A549 (cell line): Measurements from ENCODE around the gene PKP1. TPM values are rescaled to one million over a fixed set of nuclear protein-coding genes. Genes with fewer than 3 reads are reported as not detected.

Experiments
- ATAC-seq, 2 experiments: fragments of 200-7000 bp in 1 of 2; fragments of >200 bp in 1 of 2; cut with Nextera tagmentation in 1 of 2; cut with Tn5 transposase in 1 of 2; 3 replicates each; pipeline versions ENCODE4 v1.8.0 to v1.9.1; 2018 to 2020; ENCODE audit warnings: mild to moderate bottlenecking in 1 of 2, moderate library complexity in 1 of 2
- CTCF ChIA-PET: fragments of 300-600 bp; sonication (Branson Sonifier 250); formaldehyde crosslinking; extraction: SDS; loops from one replicate; lab custom pipeline; 2021; ENCODE audit warnings: antibody characterized with exemption, inconsistent platforms; lab: Yijun Ruan, JAX
- POLR2A ChIA-PET: fragments of 350-600 bp; formaldehyde crosslinking; extraction: SDS; loops from one replicate; lab custom pipeline; 2021; ENCODE audit warnings: antibody characterized with exemption, inconsistent platforms; lab: Yijun Ruan, JAX
- DNase-seq, 2 experiments: peaks; one replicate each; pipeline versions ENCODE4 v3.0.0 to v3.0.0-alpha.2; 2011 to 2016; ENCODE audit warnings: low read depth in 1 of 2, low spot score in 1 of 2
- FAIRE-seq: peaks from 2 replicates; lab custom pipeline; 2011; peaks lifted over from hg19 to GRCh38; lab: Jason Lieb, UNC
- H3K27ac ChIP-seq, 2 experiments: fragments of >200 bp; sonication (Bioruptor Twin); formaldehyde crosslinking; 3 replicates each; pipeline ENCODE4 v1.5.1; 2016 to 2017
- H3K4me1 ChIP-seq: fragments of >200 bp; sonication (Bioruptor Twin); formaldehyde crosslinking; 3 replicates; pipeline ENCODE4 v1.6.1; 2016
- H3K4me2 ChIP-seq: fragments of >200 bp; sonication (Bioruptor Twin); formaldehyde crosslinking; 3 replicates; pipeline ENCODE4 v1.6.1; 2016
- H3K4me3 ChIP-seq: fragments of >200 bp; sonication (Bioruptor Twin); formaldehyde crosslinking; 3 replicates; pipeline ENCODE4 v1.5.1; 2016
- H3K9me3 ChIP-seq: fragments of >200 bp; sonication (Bioruptor Twin); formaldehyde crosslinking; 3 replicates; pipeline ENCODE4 v1.6.1; 2016
- BCL3 ChIP-seq: fragments of >200 bp; sonication (Bioruptor Twin); formaldehyde crosslinking; IDR thresholded peaks from 3 replicates; pipeline ENCODE4 v1.6.1; 2016
- CHD2 ChIP-seq: fragments of 150-350 bp; IDR thresholded peaks from 2 replicates; pipeline ENCODE4 v1.6.1; 2014; ENCODE audit warnings: low read length; ENCODE audit not compliant: partially characterized antibody
- CHD4 ChIP-seq: fragments of 200-600 bp; sonication (generic); IDR thresholded peaks from 2 replicates; pipeline ENCODE4 v1.6.1; 2016; ENCODE audit warnings: antibody characterized with exemption, mild to moderate bottlenecking, borderline replicate concordance
- EHF ChIP-seq: fragments of 250-450 bp; sonication (Bioruptor Pico); IDR thresholded peaks from 2 replicates; pipeline ENCODE4 v1.5.0; 2020; ENCODE audit warnings: mild to moderate bottlenecking
- EHMT2 ChIP-seq: fragments of 200-600 bp; sonication (generic); IDR thresholded peaks from 2 replicates; pipeline ENCODE4 v1.6.1; 2016; ENCODE audit warnings: antibody characterized with exemption, low read depth, mild to moderate bottlenecking, moderate library complexity
- ESRRA ChIP-seq: fragments of 150-350 bp; IDR thresholded peaks from 2 replicates; pipeline ENCODE4 v1.6.1; 2014; ENCODE audit warnings: mild to moderate bottlenecking, low read length, borderline replicate concordance
- FOSB ChIP-seq: fragments of 250-450 bp; sonication (Bioruptor Pico); IDR thresholded peaks from 2 replicates; pipeline ENCODE4 v1.5.0; 2020; ENCODE audit warnings: mild to moderate bottlenecking, moderate library complexity
- FOSL2 ChIP-seq, 2 experiments: fragments of 450-650 bp in 1 of 2; fragments of >200 bp in 1 of 2; sonication (Bioruptor Twin) in 1 of 2; formaldehyde crosslinking; IDR thresholded peaks; 2 replicates each; pipeline versions ENCODE4 v1.5.0 to v1.6.1; 2016 to 2020; ENCODE audit warnings: mild to moderate bottlenecking in 1 of 2, moderate library complexity in 1 of 2
- FOXS1 ChIP-seq: fragments of 250-450 bp; sonication (Bioruptor Pico); IDR thresholded peaks from 2 replicates; pipeline ENCODE4 v1.5.0; 2020; ENCODE audit warnings: mild to moderate bottlenecking, moderate library complexity
- HDAC2 ChIP-seq: fragments of 200-600 bp; sonication (generic); IDR thresholded peaks from 2 replicates; pipeline ENCODE4 v1.6.1; 2016
- HES2 ChIP-seq: fragments of >200 bp; sonication (Bioruptor Twin); formaldehyde crosslinking; IDR thresholded peaks from 2 replicates; pipeline ENCODE4 v1.6.1; 2016
- HOXB13 ChIP-seq: fragments of 250-450 bp; sonication (Bioruptor Pico); IDR thresholded peaks from 2 replicates; pipeline ENCODE4 v1.5.0; 2020; ENCODE audit warnings: low read depth, mild to moderate bottlenecking, moderate library complexity
- JUN ChIP-seq, 2 experiments: fragments of >200 bp; sonication (Bioruptor Twin); formaldehyde crosslinking; IDR thresholded peaks; 2 replicates in 1 of 2; 3 replicates in 1 of 2; pipeline ENCODE4 v1.6.1; 2016 to 2017
- JUNB ChIP-seq: fragments of >200 bp; sonication (Bioruptor Twin); formaldehyde crosslinking; IDR thresholded peaks from 2 replicates; pipeline ENCODE4 v1.6.1; 2016
- MAFK ChIP-seq: fragments of 450-650 bp; IDR thresholded peaks from 2 replicates; pipeline ENCODE4 v1.6.1; 2014; ENCODE audit not compliant: partially characterized antibody
- NFE2L2 ChIP-seq: fragments of 150-350 bp; conservative IDR thresholded peaks from 2 replicates; pipeline ENCODE4 v1.6.1; 2014; ENCODE audit warnings: low read length
- RAD21 ChIP-seq, 2 experiments: fragments of >200 bp in 1 of 2; sonication (Bioruptor Twin) in 1 of 2; formaldehyde crosslinking in 1 of 2; IDR thresholded peaks in 1 of 2; conservative IDR thresholded peaks in 1 of 2; 2 replicates in 1 of 2; 3 replicates in 1 of 2; pipeline ENCODE4 v1.6.1; 2012 to 2018; ENCODE audit warnings: inconsistent platforms in 1 of 2
- ZSCAN20 ChIP-seq: fragments of 250-450 bp; sonication (Bioruptor Pico); IDR thresholded peaks from 2 replicates; pipeline ENCODE4 v1.8.0; 2022; ENCODE audit warnings: mild to moderate bottlenecking, moderate library complexity
- WGBS: methylation state at CpG from one replicate; pipeline ENCODE4 v1.1.6; 2017; ENCODE audit errors: missing lambda C conversion rate; 5-methylcytosine and 5-hydroxymethylcytosine counted together
- polyA plus RNA-seq, 4 experiments: library from polyadenylated mRNA; depleted of rRNA in 3 of 4; stranded (reverse); fragments of >200 nt; fragmentation: RNase III in 1 of 4; extraction: RNeasy Plus Mini Kit Qiagen cat#74134 plus additional on column Dnase treatment in 1 of 4; gene quantifications; 2 replicates in 3 of 4; 3 replicates in 1 of 4; pipeline ENCODE4 v1.2.3, GENCODE V29; 2011 to 2017
- TF ChIP-seq, protein P1 (sequence below): fragments of >200 bp; sonication (Bioruptor Twin); formaldehyde crosslinking; IDR thresholded peaks from 3 replicates; pipeline ENCODE4 v1.5.1; 2016

PKP1 gene
- polyA plus RNA-seq, 2 of the 4 experiments (the other 2 are of a cell fraction) = not detected

DNA sequence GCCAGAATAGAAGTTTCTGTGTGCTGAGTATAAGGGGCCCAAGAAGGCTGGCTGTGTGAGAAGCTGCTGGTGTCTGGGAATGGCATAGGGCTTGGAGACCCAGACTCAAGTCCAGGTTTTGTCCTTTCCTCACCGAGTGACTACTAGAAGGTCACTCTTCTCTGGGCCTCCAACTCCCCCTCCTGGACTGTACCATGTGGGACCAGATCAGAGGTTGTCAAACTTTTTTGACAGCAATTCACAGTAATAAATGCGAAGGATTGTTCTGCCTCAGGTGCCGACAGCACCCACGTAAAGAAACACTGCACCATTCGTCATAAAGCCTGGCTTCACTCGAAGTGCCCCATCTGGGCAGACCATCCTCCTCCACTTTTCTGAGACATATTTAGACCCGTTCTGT, 29.0 kb downstream of the PKP1 start:
- peak overlapping the region in 1 of 2 experiments; percentile 55; a peak in 2 of 6 replicates for H3K27ac ChIP-seq
- no peak for FAIRE-seq
- no peak for ATAC-seq
- H3K4me3 ChIP-seq = no peak overlapping the region
- H3K4me2 ChIP-seq = no peak overlapping the region
- POLR2A ChIA-PET = no interaction called here
- peaks cover 46% of the 10 kb centered on the region for H3K4me1 ChIP-seq
- CTCF ChIA-PET = interaction anchor here (0.6 to 6.8 kb wide), 7 partner anchors 22 to 66 kb away, joined by 3 to 50 read pairs (median 5); no protein-coding TSS in a partner anchor
- DNase-seq = peak in 1 of 2 experiments; percentile 13
- no peak for TF ChIP-seq ZSCAN20 (CRISPR knock-in tag)
- no peak for TF ChIP-seq ESRRA
- TF ChIP-seq RAD21 (conservative IDR thresholded peaks at IDR 0.05 in 1 of 2, IDR thresholded peaks at IDR 0.05 in 1 of 2) = peak in 1 of 2 experiments; percentile 30; a peak in 1 of 5 replicates
- no peak for TF ChIP-seq HDAC2
- no peak for TF ChIP-seq EHF
- no peaks in the 10 kb centered on the region for H3K9me3 ChIP-seq
- WGBS = 72% methylated on average over 7 of the region's 7 CpGs

DNA sequence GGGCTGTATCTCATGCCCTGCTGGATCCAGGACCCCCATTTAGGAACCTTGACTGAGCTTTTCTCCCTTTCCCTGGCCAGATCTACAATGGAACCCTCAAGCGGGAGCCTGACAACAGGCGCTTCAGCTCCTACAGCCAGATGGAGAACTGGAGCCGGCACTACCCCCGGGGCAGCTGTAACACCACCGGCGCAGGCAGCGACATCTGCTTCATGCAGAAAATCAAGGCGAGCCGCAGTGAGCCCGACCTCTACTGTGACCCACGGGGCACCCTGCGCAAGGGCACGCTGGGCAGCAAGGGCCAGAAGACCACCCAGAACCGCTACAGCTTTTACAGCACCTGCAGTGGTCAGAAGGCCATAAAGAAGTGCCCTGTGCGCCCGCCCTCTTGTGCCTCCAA, 29.8 kb downstream of the PKP1 start:
- TF ChIP-seq FOXS1 (no peak), EHMT2 (no peak), CHD4 (no peak), FOSB (CRISPR knock-in tag) (no peak), JUN (IDR thresholded peaks at IDR 0.05) (no peak), HOXB13 (CRISPR knock-in tag) (no peak), HES2 (no peak), ZSCAN20 (CRISPR knock-in tag) (no peak), MAFK (no peak), FOSL2 (IDR thresholded peaks at IDR 0.05) (no peak), FOSL2 (CRISPR knock-in tag; IDR thresholded peaks at IDR 0.05) (no peak), NFE2L2 (no peak), BCL3 (no peak)
- DNase-seq = no peak
- no peak overlapping the region for H3K27ac ChIP-seq
- WGBS = 84% methylated on average over 14 of the region's 16 CpGs
- ChIA-PET POLR2A (no interaction called here), CTCF (interaction anchor here (0.6 to 6.8 kb wide), 7 partner anchors 21 to 74 kb away, joined by 3 to 50 read pairs (median 5); no protein-coding TSS in a partner anchor)
- no peak for FAIRE-seq
- no peak overlapping the region for H3K4me2 ChIP-seq
- peaks cover 38% of the 10 kb centered on the region for H3K4me1 ChIP-seq
- no peak for ATAC-seq
- H3K4me3 ChIP-seq = no peak overlapping the region
- H3K9me3 ChIP-seq = no peaks in the 10 kb centered on the region

- ATAC-seq (no peak), FAIRE-seq (no peak), DNase-seq (no peak)
- Histone ChIP-seq H3K27ac (no peak overlapping the region), H3K9me3 (no peaks in the 10 kb centered on the region), H3K4me1 (peaks cover 4% of the 10 kb centered on the region; the same call in 2 of the 3 replicates), H3K4me3 (no peak overlapping the region), H3K4me2 (no peak overlapping the region)
- POLR2A ChIA-PET = no interaction called here
- WGBS = 72% methylated on average over 4 of the region's 5 CpGs
- TF ChIP-seq CHD4 = no peak
- TF ChIP-seq CHD2 = no peak
- TF ChIP-seq EHMT2 = no peak
- TF ChIP-seq JUNB = no peak
- no peak for TF ChIP-seq HOXB13 (CRISPR knock-in tag)
- TF ChIP-seq, protein P1, sequence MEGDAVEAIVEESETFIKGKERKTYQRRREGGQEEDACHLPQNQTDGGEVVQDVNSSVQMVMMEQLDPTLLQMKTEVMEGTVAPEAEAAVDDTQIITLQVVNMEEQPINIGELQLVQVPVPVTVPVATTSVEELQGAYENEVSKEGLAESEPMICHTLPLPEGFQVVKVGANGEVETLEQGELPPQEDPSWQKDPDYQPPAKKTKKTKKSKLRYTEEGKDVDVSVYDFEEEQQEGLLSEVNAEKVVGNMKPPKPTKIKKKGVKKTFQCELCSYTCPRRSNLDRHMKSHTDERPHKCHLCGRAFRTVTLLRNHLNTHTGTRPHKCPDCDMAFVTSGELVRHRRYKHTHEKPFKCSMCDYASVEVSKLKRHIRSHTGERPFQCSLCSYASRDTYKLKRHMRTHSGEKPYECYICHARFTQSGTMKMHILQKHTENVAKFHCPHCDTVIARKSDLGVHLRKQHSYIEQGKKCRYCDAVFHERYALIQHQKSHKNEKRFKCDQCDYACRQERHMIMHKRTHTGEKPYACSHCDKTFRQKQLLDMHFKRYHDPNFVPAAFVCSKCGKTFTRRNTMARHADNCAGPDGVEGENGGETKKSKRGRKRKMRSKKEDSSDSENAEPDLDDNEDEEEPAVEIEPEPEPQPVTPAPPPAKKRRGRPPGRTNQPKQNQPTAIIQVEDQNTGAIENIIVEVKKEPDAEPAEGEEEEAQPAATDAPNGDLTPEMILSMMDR = no peak
- CTCF ChIA-PET = interaction anchor here (0.8 to 3.6 kb wide), 9 partner anchors 9 to 93 kb away, joined by 3 to 23 read pairs (median 4); no protein-coding TSS in a partner anchor
Measured at GRCh38 chr1:201316556-201316955, 33.2 kb downstream of the PKP1 start.
